HG03575 (cell line): ENCODE measurements around the gene KCNH4.

Experiments
- ATAC-seq: cut with Tn5 transposase; IDR thresholded peaks from one replicate; pipeline ENCODE4 v1.9.1; 2021; ENCODE audit not compliant: unreplicated experiment, insufficient number of reproducible peaks, low FRiP score; ENCODE audit errors: extremely low read depth

KCNH4 gene

GRCh38 chr17:42126836-42127235 is 54.1 kb downstream of the KCNH4 start:
- ATAC-seq: no peak

- ATAC-seq: no peak
Observed at GRCh38 chr17:42125565-42125964, 55.4 kb downstream of the KCNH4 start.

GRCh38 chr17:42124256-42124655 is 56.7 kb downstream of the KCNH4 start:
- no peak for ATAC-seq

- ATAC-seq: no peak
Observed at GRCh38 chr17:42122371-42123303, 58.3 kb downstream of the KCNH4 start, which contains the start of gene HSPB9. Gene HSPB9 (plus strand): TSS chr17:42122804. CDS start chr17:42122851, 47 bp downstream.

- ATAC-seq: no peak
Observed at GRCh38 chr17:42120770-42121769, 59.9 kb downstream of the KCNH4 start, which contains the start of gene KAT2A. Gene KAT2A (minus strand): TSS chr17:42121367. CDS start chr17:42121304, 63 bp downstream.

GRCh38 chr17:42120161-42120769 is 60.7 kb downstream of the KCNH4 start:
- ATAC-seq: no peak

- no peak for ATAC-seq
Observed at GRCh38 chr17:42119301-42119700, 61.6 kb downstream of the KCNH4 start.

- ATAC-seq: no peak
Observed at GRCh38 chr17:42118545-42118944, 62.4 kb downstream of the KCNH4 start.

- no peak for ATAC-seq
Observed at GRCh38 chr17:42118126-42118510, 62.8 kb downstream of the KCNH4 start.

- ATAC-seq: no peak
Observed at GRCh38 chr17:42117397-42118125, 63.4 kb downstream of the KCNH4 start.

- no peak for ATAC-seq
Observed at GRCh38 chr17:42116705-42117396, 64.1 kb downstream of the KCNH4 start.

- no peak for ATAC-seq
Observed at GRCh38 chr17:42114118-42114517, 66.8 kb downstream of the KCNH4 start.

GRCh38 chr17:42113293-42114069 is 67.5 kb downstream of the KCNH4 start:
- no peak for ATAC-seq

GRCh38 chr17:42112552-42113176 is 68.3 kb downstream of the KCNH4 start, which contains the start of gene DHX58:
Gene DHX58 (minus strand): TSS chr17:42112714. CDS start chr17:42111892, 822 bp downstream.
- no peak for ATAC-seq

- ATAC-seq: no peak
Observed at GRCh38 chr17:42111871-42112551, 68.9 kb downstream of the KCNH4 start.

GRCh38 chr17:42111265-42111636 is 69.7 kb downstream of the KCNH4 start:
- ATAC-seq: no peak
